ENCODE measurements around the gene MAP3K12.

DNA sequence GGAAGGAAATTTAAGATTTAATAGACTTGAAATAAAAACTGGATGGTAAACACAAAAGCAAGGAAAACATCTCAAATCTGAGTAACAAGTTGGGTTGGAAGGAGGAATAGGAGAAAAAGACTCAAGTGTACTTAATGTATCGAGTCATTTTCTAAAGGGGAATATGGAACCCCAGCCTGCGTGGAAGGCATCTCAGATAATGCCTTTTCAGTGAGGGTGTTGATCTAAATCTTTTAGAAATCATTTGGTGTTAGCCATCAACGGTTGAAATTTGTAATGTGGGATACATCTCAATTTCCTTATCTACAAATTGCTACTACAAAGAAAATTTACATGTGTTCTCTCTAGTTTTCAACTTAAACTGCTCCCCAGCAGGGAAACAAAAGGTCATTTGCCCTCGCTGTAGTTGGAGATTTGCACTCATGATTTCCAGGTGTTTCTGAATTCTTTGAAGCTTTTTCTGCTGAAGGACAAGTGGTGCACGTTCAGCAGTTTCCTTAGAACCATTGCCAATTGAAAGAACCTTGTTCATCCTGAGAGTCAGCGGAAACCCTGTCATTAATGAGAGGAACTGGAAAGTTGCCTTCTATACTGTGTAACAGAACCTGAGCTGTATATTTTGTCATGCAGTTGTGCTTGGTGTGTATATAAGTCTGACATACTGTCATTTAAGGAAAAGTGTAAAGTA is 45.2 kb downstream of the MAP3K12 start:
- TF ChIP-seq EZH2 (IDR thresholded peaks at IDR 0.05; ENCODE audit: insufficient read depth, low read length): no peak
- TF ChIP-seq, protein P1, sequence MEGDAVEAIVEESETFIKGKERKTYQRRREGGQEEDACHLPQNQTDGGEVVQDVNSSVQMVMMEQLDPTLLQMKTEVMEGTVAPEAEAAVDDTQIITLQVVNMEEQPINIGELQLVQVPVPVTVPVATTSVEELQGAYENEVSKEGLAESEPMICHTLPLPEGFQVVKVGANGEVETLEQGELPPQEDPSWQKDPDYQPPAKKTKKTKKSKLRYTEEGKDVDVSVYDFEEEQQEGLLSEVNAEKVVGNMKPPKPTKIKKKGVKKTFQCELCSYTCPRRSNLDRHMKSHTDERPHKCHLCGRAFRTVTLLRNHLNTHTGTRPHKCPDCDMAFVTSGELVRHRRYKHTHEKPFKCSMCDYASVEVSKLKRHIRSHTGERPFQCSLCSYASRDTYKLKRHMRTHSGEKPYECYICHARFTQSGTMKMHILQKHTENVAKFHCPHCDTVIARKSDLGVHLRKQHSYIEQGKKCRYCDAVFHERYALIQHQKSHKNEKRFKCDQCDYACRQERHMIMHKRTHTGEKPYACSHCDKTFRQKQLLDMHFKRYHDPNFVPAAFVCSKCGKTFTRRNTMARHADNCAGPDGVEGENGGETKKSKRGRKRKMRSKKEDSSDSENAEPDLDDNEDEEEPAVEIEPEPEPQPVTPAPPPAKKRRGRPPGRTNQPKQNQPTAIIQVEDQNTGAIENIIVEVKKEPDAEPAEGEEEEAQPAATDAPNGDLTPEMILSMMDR (IDR thresholded peaks at IDR 0.05; ENCODE audit: insufficient read depth, low read depth, low read length): no peak
